ENCODE results near the gene ZBTB16.

The ZBTB16 gene

DNA sequence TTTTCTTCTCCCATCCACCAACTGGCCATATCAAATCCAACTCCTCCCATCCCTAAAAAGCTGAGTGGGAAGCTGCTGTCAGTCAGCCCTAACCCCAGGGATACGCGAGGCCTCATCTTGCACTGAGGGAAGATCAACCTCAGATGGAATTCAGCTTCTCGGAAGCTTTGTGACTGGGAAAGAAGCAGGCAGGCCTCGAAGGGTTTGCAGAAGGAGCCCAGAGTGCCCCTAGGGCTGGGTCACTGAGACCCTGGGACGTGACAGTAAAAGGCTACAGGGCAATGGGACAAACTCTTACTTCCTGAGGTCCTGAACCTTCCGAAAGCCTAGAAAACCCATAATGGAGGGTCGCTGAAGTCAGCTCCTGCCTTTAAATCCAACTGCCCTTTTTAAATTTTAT is 202.3 kb downstream of the ZBTB16 start:
- DNase-seq (ENCODE audit: low read depth): no peak

DNA sequence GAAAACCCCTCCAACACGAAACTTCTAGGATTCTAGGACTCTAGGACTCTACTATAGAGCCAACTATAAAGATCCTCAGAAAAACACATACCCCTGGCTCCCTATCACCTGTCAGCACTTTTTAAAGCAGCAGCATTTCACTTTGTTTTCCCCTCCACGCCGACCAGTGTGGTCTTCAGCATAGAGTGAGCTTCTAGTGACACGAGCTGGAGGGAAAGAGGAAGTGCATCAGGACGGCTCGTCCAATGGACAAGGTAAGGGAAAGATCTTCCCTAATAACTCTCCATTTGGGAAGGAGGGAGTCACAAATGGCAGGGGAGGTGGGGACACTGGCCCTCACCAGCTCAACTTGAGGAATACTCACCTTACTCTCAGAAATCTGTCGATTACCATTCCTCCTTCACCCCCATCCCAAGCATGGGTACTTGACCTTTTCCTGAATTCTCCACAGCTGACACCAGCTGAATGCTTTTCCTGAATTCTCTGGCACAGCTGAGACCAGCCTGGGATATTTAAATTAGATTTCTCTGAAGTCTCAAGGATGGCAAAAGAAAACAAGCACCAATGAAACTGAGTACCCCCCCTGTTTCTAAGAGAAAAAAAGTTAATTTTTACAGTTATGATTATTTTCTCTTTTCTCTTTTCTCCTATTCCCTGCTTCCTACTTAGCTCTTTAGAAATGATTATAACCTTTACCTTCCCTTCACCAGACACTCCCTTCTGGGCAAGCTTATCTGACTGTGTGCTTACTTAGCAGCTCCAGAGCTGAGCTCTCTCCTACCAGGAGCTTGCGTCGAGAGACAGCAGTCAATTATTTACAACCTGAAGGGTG is 203.4 kb downstream of the ZBTB16 start:
- no peak for DNase-seq (ENCODE audit: low read depth)

GRCh38 chr11:114263513-114264170 is 204.1 kb downstream of the ZBTB16 start:
- DNase-seq (ENCODE audit: low read depth): no peak

DNA sequence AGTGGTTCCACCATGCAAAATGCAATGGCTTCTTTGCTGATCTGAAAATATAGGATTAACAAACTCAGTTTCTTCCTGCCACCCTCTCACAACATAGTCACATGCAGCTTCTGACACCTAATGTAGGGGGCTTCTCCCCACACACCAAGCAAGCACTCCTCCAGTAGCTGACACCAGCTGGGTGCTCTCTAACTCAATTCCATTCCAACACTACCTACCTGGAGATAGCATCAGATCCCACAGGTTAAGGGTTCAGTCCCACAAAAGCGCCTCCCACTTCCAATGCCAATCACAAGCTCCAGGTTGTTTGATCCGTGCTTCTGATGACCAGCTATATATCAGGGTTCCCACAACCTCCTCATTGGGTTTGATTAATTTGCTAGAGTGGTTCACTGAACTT is 204.9 kb downstream of the ZBTB16 start:
- no peak for DNase-seq (ENCODE audit: low read depth)

- no peak for DNase-seq (ENCODE audit: low read depth)
Measured at GRCh38 chr11:114265122-114265878, 205.8 kb downstream of the ZBTB16 start.

DNA sequence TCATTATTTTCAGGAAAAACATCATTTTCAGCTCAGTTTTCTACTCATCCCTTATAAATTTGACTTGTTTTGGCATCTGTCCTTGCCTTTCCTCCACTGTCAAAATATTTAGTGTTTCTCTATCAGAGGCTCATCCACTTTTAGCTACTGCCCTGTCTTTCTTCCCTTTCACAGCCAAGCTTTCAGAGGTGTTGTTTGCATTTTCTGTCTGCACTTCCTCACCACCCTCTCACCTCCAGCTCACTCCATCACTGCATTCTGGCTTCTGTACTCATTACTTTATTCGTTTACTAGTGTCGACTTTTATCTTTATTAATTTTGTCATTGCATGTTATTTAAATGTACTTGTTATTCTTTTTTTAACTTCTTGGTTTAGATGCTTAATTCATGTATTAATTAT is 210.0 kb downstream of the ZBTB16 start:
- no peak for DNase-seq (ENCODE audit: low read depth)

DNA sequence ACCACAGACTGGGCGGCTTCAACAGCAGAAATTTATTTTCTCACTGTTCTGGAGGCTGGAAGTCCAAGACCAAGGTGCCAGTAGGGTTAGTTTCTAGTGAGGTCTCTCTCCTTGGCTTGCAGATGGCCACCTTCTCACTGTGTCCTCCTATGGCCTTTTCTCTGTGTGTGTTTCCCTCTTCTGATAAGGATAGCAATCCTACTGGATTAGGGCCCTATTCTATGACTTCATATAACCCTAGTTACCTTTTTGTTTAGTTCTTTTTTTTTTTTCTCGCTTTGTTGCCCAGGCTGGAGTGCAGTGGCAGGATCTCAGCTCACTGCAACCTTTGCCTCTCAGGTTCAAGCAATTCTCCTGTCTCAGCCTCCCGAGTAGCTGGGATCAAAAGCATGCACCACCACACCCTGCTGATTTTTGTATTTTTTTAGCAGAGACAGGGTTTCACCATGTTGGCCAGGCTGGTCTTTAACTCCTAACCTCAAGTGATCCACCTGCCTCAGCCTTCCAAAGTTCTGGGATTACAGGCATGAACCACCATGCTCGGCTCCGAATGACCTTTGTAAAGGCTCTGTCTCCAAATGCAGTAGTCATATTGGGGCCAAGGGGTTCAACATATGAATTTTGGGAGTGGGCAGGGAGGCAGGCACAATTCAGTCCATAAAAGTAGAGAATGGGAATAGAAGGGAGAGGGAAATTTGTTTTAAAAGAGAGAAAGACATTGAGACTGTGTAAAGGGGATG is 211.2 kb downstream of the ZBTB16 start:
- DNase-seq (ENCODE audit: low read depth): no peak

GRCh38 chr11:114271316-114271715 is 211.8 kb downstream of the ZBTB16 start:
- no peak for DNase-seq (ENCODE audit: low read depth)

- no peak for DNase-seq (ENCODE audit: low read depth)
Measured at GRCh38 chr11:114272311-114272710, 212.8 kb downstream of the ZBTB16 start.

GRCh38 chr11:114273071-114273470 is 213.6 kb downstream of the ZBTB16 start:
- DNase-seq (ENCODE audit: low read depth): no peak

GRCh38 chr11:114273890-114274635 is 214.6 kb downstream of the ZBTB16 start:
- DNase-seq (ENCODE audit: low read depth): no peak

- DNase-seq (ENCODE audit: low read depth): no peak
Measured at GRCh38 chr11:114274637-114275036, 215.1 kb downstream of the ZBTB16 start.

DNA sequence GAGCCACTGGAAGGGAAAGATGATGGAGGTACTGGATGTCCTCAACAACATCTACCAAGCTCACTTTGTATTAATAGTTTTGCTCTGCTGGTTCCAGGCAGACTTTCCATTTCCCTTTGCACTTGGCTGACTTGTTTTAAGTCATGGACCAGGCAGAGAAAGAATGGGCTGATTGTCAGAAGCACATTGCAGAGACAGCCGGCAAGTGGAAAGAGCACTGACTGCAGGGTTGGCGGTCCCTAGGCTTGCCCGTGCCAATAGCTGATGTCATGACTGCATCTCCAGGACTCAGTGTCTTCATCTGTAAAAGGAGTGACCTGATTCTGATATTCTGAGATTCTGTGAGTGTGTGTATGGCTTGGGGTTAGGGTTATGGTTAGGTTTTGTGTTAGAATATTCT is 215.8 kb downstream of the ZBTB16 start:
- DNase-seq (ENCODE audit: low read depth): no peak

GRCh38 chr11:114276077-114276476 is 216.6 kb downstream of the ZBTB16 start:
- DNase-seq (ENCODE audit: low read depth): no peak

DNA sequence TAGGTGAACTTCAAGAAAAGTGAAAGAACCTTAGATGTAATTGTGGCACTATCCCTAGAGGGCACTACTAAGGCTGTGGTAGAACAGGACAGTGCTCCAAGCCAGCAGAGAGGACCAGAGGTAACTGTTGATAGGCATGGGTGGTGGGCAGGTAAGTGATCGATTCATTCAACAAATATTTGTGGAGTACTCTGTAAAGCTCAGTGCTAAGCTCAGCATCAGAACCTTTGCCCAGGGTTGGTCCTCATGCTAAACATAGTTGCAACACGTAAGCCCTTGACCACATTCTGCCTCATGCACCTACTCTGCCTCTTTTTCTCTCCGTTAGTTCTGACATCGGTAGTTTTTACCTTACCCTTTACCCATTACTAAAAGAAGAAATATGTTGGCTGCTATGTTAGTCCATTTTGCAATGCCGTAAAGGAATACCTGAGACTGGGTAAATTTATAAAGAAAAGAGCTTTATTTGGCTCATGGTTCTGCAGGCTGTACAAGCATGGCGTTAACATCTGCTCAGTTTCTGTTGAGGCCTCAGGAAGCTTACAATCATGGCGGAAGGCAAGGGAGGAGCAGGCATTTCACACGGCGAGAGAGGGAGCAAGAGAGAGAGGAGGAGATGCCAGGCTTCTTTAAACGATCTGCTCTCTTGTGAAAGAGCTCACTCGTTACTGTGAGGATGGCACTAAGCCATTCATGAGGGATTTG is 218.3 kb downstream of the ZBTB16 start:
- no peak for DNase-seq (ENCODE audit: low read depth)

DNA sequence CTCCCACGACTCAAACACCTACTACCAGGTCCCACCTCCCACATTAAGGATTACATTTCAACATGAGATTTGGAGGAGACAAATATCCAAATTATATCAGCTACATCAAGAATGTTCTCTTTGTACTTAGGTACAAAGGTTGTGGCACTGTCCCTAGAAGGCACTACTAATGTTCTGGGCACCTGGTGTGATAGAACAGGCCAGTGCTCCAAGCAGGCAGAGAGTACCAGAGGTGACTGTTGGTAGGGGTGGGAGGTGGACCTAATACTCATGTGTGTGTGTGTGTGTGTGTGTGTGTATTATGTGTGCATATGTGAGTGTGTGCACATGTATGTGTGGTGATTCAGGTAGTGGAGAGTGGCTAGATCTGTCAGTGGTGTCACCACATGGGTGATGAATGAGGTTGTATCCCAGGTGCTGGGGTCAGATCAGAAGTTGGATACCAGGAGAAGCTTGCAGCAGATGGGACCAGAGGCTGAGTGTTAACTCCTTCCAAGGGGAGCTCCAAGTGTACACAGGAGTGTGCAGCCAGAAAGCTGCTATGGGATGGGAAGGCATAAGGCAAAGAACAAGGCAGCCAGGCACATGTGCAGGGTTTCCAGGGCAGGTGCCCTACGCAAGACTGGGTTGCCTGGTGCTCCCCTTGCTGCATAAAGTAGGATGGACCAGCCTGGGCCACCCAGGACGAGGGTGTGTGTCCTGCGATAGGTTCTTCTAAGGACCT is 219.0 kb downstream of the ZBTB16 start:
- DNase-seq (ENCODE audit: low read depth): no peak

DNA sequence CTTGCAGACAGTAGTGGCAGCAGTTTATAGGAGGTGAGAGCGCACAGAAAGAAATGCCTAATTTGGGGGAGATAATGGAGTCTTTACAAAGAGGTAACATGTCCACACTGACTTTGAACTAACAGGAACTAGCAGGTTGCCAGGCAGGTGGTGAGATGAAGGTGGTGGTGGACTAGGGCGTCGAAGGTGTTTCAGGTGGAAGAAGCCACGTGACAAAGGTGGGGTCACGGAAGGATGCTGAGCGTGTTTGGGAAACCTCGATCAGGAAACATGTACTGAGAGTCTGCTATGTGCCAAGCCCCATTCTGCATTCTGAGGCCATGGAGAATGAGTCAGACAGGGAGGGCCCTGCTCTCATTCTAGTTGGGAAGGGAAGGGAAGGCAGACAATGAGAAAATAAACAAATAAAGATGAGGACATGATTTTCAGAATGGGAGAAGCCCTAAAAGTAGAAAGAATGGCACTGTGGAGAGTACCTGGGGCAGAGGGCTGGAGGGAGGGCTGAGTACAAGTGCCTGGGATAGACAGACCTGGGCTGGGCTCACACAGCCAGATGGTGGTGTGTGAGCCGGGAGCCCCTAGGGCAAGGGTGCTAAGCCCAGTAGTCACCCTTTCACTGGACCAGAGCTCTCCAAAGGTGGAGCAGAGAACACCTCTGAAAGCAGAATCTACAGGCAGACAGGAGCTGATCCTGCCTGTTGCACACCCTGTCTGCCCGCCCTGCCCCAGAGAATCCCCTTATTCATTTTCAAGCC is 220.5 kb downstream of the ZBTB16 start:
- no peak for DNase-seq (ENCODE audit: low read depth)

- DNase-seq (ENCODE audit: low read depth): no peak
Measured at GRCh38 chr11:114280696-114281095, 221.2 kb downstream of the ZBTB16 start.

- no peak for DNase-seq (ENCODE audit: low read depth)
Measured at GRCh38 chr11:114281388-114281956, 222.0 kb downstream of the ZBTB16 start.

All from activated gamma-delta T cell treated with anti-CD3 and anti-CD28 coated beads, Interleukin-2, amount 50 U/mL, for 16 hours (primary cell).